Activated T-helper 17 cell treated with anti-CD3 and anti-CD28 coated beads, Interleukin-2, amount 50 U/mL, for 72 hours (primary cell): ENCODE results near the gene PLPP2. TPM values are rescaled to one million over a fixed set of nuclear protein-coding genes. Genes with fewer than 3 reads are reported as not detected.
A peak's percentile ranks its signal among the peaks of the same experiment; 100 is the strongest.
"Not testable (repeated sequence)": the region's sequence is repeated elsewhere in the genome, so short reads cannot be mapped to it uniquely, and the experiment has no call there.

ENCODE experiments used
- ATAC-seq: fragments of 150-1000 bp; cut with Tn5 transposase; replicated peaks from 2 replicates; pipeline ENCODE4 v1.10.0; 2021; ENCODE audit warnings: mild to moderate bottlenecking, moderate library complexity
- H3K27ac Mint-ChIP-seq: one replicate; pipeline ENCODE4 v1.8.0; 2022; ENCODE audit warnings: mixed read lengths
- H3K27me3 Mint-ChIP-seq: one replicate; pipeline ENCODE4 v1.8.0; 2022; ENCODE audit warnings: mixed read lengths
- H3K36me3 Mint-ChIP-seq: one replicate; pipeline ENCODE4 v1.8.0; 2022; ENCODE audit warnings: low read depth, mild to moderate bottlenecking, mixed read lengths
- H3K4me1 Mint-ChIP-seq: one replicate; pipeline ENCODE4 v1.8.0; 2022; ENCODE audit warnings: mixed read lengths
- H3K4me3 Mint-ChIP-seq: one replicate; pipeline ENCODE4 v1.8.0; 2022; ENCODE audit warnings: mild to moderate bottlenecking, mixed read lengths
- H3K9me3 Mint-ChIP-seq: one replicate; pipeline ENCODE4 v1.8.0; 2022; ENCODE audit warnings: mixed read lengths
- total RNA-seq, 2 donors: library from RNA; stranded (reverse); gene quantifications; one replicate each; pipeline ENCODE4 v1.2.3, GENCODE V29; 2022

PLPP2 gene
- total RNA-seq, 2 donors from 2014 or later, result 1.3 to 3.8 TPM

- H3K27me3 Mint-ChIP-seq, result peaks cover 26% of the 10 kb centered on the region
- no peaks in the 10 kb centered on the region for H3K9me3 Mint-ChIP-seq
- no peaks in the 10 kb centered on the region for H3K4me1 Mint-ChIP-seq
- no peak overlapping the region for H3K4me3 Mint-ChIP-seq
- no peaks in the 10 kb centered on the region for H3K36me3 Mint-ChIP-seq
- H3K27ac Mint-ChIP-seq, result no peak overlapping the region
- no peak for ATAC-seq
These were observed 15.1 kb downstream of the PLPP2 start for GRCh38 chr19:275958-276646.

GRCh38 chr19:275000-275399 lies 16.2 kb downstream of the PLPP2 start:
- Mint-ChIP-seq H3K9me3 (no peaks in the 10 kb centered on the region), H3K27ac (no peak overlapping the region), H3K36me3 (no peaks in the 10 kb centered on the region), H3K4me3 (no peak overlapping the region), H3K4me1 (no peaks in the 10 kb centered on the region), H3K27me3 (peaks cover 26% of the 10 kb centered on the region)
- ATAC-seq, result no peak

GRCh38 chr19:273393-273792 lies 17.8 kb downstream of the PLPP2 start:
- ATAC-seq, result no peak
- H3K27me3 Mint-ChIP-seq, result peaks cover 29% of the 10 kb centered on the region
- H3K4me3 Mint-ChIP-seq, result no peak overlapping the region
- no peaks in the 10 kb centered on the region for H3K36me3 Mint-ChIP-seq
- H3K9me3 Mint-ChIP-seq, result no peaks in the 10 kb centered on the region
- H3K27ac Mint-ChIP-seq, result no peak overlapping the region
- no peaks in the 10 kb centered on the region for H3K4me1 Mint-ChIP-seq

GRCh38 chr19:271856-272255 lies 19.3 kb downstream of the PLPP2 start:
- Mint-ChIP-seq H3K9me3 (no peaks in the 10 kb centered on the region), H3K36me3 (no peaks in the 10 kb centered on the region), H3K4me3 (no peak overlapping the region), H3K27ac (no peak overlapping the region), H3K4me1 (no peaks in the 10 kb centered on the region), H3K27me3 (peaks cover 27% of the 10 kb centered on the region)
- no peak for ATAC-seq

- H3K9me3 Mint-ChIP-seq, H3K27ac Mint-ChIP-seq, H3K4me1 Mint-ChIP-seq, H3K4me3 Mint-ChIP-seq, H3K36me3 Mint-ChIP-seq, ATAC-seq: not testable (repeated sequence)
- H3K27me3 Mint-ChIP-seq, result peaks cover 31% of the 10 kb centered on the region
These were observed 20.4 kb downstream of the PLPP2 start for GRCh38 chr19:270766-271318.

GRCh38 chr19:269241-269640 lies 22.0 kb downstream of the PLPP2 start:
- no peak for ATAC-seq
- Mint-ChIP-seq H3K9me3 (no peaks in the 10 kb centered on the region), H3K27me3 (peaks cover 39% of the 10 kb centered on the region)

GRCh38 chr19:262125-262524 lies 29.1 kb downstream of the PLPP2 start:
- H3K4me3 Mint-ChIP-seq, result peak overlapping the region; percentile 35
- peak; percentile 77 for ATAC-seq
- no peaks in the 10 kb centered on the region for H3K9me3 Mint-ChIP-seq
- peaks cover 33% of the 10 kb centered on the region for H3K27me3 Mint-ChIP-seq
- peak overlapping the region; percentile 49 for H3K27ac Mint-ChIP-seq
- no peaks in the 10 kb centered on the region for H3K36me3 Mint-ChIP-seq
- H3K4me1 Mint-ChIP-seq, result no peaks in the 10 kb centered on the region

More at GRCh38 chr19:269241-269640, 22.0 kb downstream of the PLPP2 start:
- Mint-ChIP-seq H3K4me3 (no peak overlapping the region), H3K4me1 (no peaks in the 10 kb centered on the region), H3K27ac (no peak overlapping the region), H3K36me3 (no peaks in the 10 kb centered on the region)

- H3K9me3 Mint-ChIP-seq, H3K27ac Mint-ChIP-seq, H3K36me3 Mint-ChIP-seq, H3K4me3 Mint-ChIP-seq, ATAC-seq, H3K4me1 Mint-ChIP-seq: not testable (repeated sequence)
- peaks cover 34% of the 10 kb centered on the region for H3K27me3 Mint-ChIP-seq
These were observed 34.4 kb downstream of the PLPP2 start for GRCh38 chr19:256804-257203.

GRCh38 chr19:252421-253186 lies 38.6 kb downstream of the PLPP2 start:
- H3K36me3 Mint-ChIP-seq, H3K9me3 Mint-ChIP-seq, ATAC-seq, H3K27ac Mint-ChIP-seq, H3K4me1 Mint-ChIP-seq, H3K4me3 Mint-ChIP-seq: not testable (repeated sequence)
- H3K27me3 Mint-ChIP-seq, result peaks cover 24% of the 10 kb centered on the region

GRCh38 chr19:246551-246950 lies 44.7 kb downstream of the PLPP2 start:
- H3K9me3 Mint-ChIP-seq, result no peaks in the 10 kb centered on the region
- H3K27me3 Mint-ChIP-seq, result no peaks in the 10 kb centered on the region
- H3K4me3 Mint-ChIP-seq, result no peak overlapping the region
- no peak for ATAC-seq
- H3K36me3 Mint-ChIP-seq, result no peaks in the 10 kb centered on the region
- H3K4me1 Mint-ChIP-seq, result no peaks in the 10 kb centered on the region
- H3K27ac Mint-ChIP-seq, result no peak overlapping the region

GRCh38 chr19:245900-246299 lies 45.3 kb downstream of the PLPP2 start:
- not testable (repeated sequence) for H3K9me3 Mint-ChIP-seq, H3K27ac Mint-ChIP-seq, H3K4me1 Mint-ChIP-seq, H3K4me3 Mint-ChIP-seq, H3K27me3 Mint-ChIP-seq, H3K36me3 Mint-ChIP-seq, ATAC-seq

- Mint-ChIP-seq H3K9me3 (no peaks in the 10 kb centered on the region), H3K27ac (no peak overlapping the region), H3K4me1 (no peaks in the 10 kb centered on the region), H3K4me3 (no peak overlapping the region), H3K36me3 (no peaks in the 10 kb centered on the region), H3K27me3 (no peaks in the 10 kb centered on the region)
- ATAC-seq, result no peak
These were observed 45.7 kb downstream of the PLPP2 start for GRCh38 chr19:245457-245856.
